ENCODE results near the gene NOCT. TPM values are rescaled to one million over a fixed set of nuclear protein-coding genes. Genes with fewer than 3 reads are reported as not detected.

NOCT gene
- total and polyA plus RNA-seq, 2 of the 4 experiments (the other 2 are of a cell fraction) = 5.5 to 41.4 TPM

GRCh38 chr4:139027776-139028175 is 12.2 kb downstream of the NOCT start:
- Histone ChIP-seq H2BK20ac (ENCODE audit: low read depth, low read length) (no peak overlapping the region), H3K36me3 (ENCODE audit: control insufficient read depth, insufficient read depth, low read length) (0 out of 2 replicates have a peak, but pooled peaks cover 2% of the 10 kb centered on the region), H3K56ac (ENCODE audit: extremely low read depth, insufficient read depth, low read length) (no peak overlapping the region), H3K9ac (ENCODE audit: low read depth, low read length) (no peak overlapping the region), H3K4me2 (ENCODE audit: low read depth, low read length) (no peak overlapping the region), H4K5ac (ENCODE audit: low read depth, low read length) (no peak overlapping the region), H2BK5ac (ENCODE audit: low read depth, low read length, poor library complexity, severe bottlenecking) (no peak overlapping the region), H2AK5ac (ENCODE audit: low read depth, low read length) (no peak overlapping the region), H3K27ac (ENCODE audit: insufficient read depth, low read length) (no peak overlapping the region), H4K91ac (ENCODE audit: insufficient read depth, low read depth, low read length) (no peak overlapping the region), H3K14ac (replicated peaks; ENCODE audit: low read depth, low read length) (no peak overlapping the region), H2BK15ac (ENCODE audit: low read depth, low read length) (no peak overlapping the region), H3K79me1 (ENCODE audit: low read depth in 1 of 2, low read length in 2 of 2) (peaks cover 9 to 68% of the 10 kb centered on the region in 2 experiments), H3K4me1 (ENCODE audit: control insufficient read depth, insufficient read depth, low read length) (peaks cover 12% of the 10 kb centered on the region), H3K23ac (ENCODE audit: low read depth, low read length) (0 out of 2 replicates have a peak overlapping the region, but pooled peaks have one; percentile 22), H2BK120ac (ENCODE audit: low read depth, low read length) (no peak overlapping the region), H4K20me1 (ENCODE audit: insufficient read depth, low read length) (peaks cover 80% of the 10 kb centered on the region), H4K8ac (ENCODE audit: low read depth in 2 of 2, low read length in 2 of 2) (no peak overlapping the region), H2AFZ (replicated peaks; ENCODE audit: low read length, poor library complexity) (no peak overlapping the region), H3K9me3 (ENCODE audit: control insufficient read depth, insufficient read depth, low read length) (no peaks in the 10 kb centered on the region), H3K9me1 (ENCODE audit: insufficient read depth, low read length) (peaks cover 6% of the 10 kb centered on the region; the same call in 1 of the 2 replicates), H3K27me3 (ENCODE audit: control insufficient read depth, insufficient read depth, low read length) (no peaks in the 10 kb centered on the region), H3K4me3 (ENCODE audit: insufficient read depth, low read depth, low read length) (no peak overlapping the region), H3K4ac (ENCODE audit: low read depth, low read length) (no peak overlapping the region), H3K18ac (ENCODE audit: low read depth, low read length) (no peak overlapping the region), H2AK9ac (replicated peaks; ENCODE audit: low read depth, low read length, poor library complexity) (no peak overlapping the region)
- WGBS, 2 experiments (ENCODE audit: extremely low coverage in 2 of 2, insufficient read length in 1 of 2) = no CpG with 5 or more reads among the region's 5 CpGs
- ChIA-PET POLR2A (ENCODE audit: unreplicated experiment) (no interaction called here), CTCF (interaction anchor here (0.6 to 1.1 kb wide), 2 partner anchors 10 to 73 kb away, joined by 3 read pairs; no protein-coding TSS in a partner anchor)
- in situ Hi-C loops (cut with MboI; ENCODE audit: low sequenced_read_pairs) (no loop called here), intact Hi-C loops (cut with micrococcal nuclease) (no loop called here), dilution Hi-C loops (cut with HindIII; ENCODE audit: low sequenced_read_pairs, unreplicated experiment) (no loop called here)
- DNase-seq = peak; percentile 70
- ATAC-seq (ENCODE audit: low read depth) = peak; percentile 38
- BruUV-seq (replicated peaks) = no TSS peak
- TF ChIP-seq MAFK (IDR thresholded peaks at IDR 0.05; ENCODE audit: low read depth, low read length) (0 out of 2 replicates have a peak, but pooled peaks have one; percentile 12), FOS (IDR thresholded peaks at IDR 0.05; ENCODE audit: low read depth, low read length) (no peak)
